HepG2 (cell line): ENCODE measurements around the gene ACSS1. TPM values are rescaled to one million over a fixed set of nuclear protein-coding genes. Genes with fewer than 3 reads are reported as not detected.
A peak's percentile ranks its signal among the peaks of the same experiment; 100 is the strongest.

Experiments used
- ATRX ChIP-seq: sonication (generic); formaldehyde crosslinking; IDR thresholded peaks from 2 replicates; pipeline ENCODE4 v1.4.0; 2020; ENCODE audit warnings: missing genetic modification reagents, borderline replicate concordance
- DNMT1 ChIP-seq: sonication (generic); formaldehyde crosslinking; IDR thresholded peaks from 2 replicates; pipeline ENCODE4 v1.5.1; 2020; ENCODE audit warnings: mild to moderate bottlenecking, missing genetic modification reagents
- FOXO1 ChIP-seq: sonication (generic); formaldehyde crosslinking; IDR thresholded peaks from 2 replicates; pipeline ENCODE4 v1.4.0; 2020; ENCODE audit warnings: missing genetic modification reagents
- MTA1 ChIP-seq: sonication (generic); formaldehyde crosslinking; IDR thresholded peaks from 2 replicates; pipeline ENCODE4 v1.4.0; 2020; ENCODE audit warnings: missing genetic modification reagents, mild to moderate bottlenecking, borderline replicate concordance
- SALL2 ChIP-seq: sonication (generic); formaldehyde crosslinking; IDR thresholded peaks from 2 replicates; pipeline ENCODE4 v1.8.1; 2023; ENCODE audit warnings: mild to moderate bottlenecking, missing genetic modification reagents, inconsistent platforms
- SIX4 ChIP-seq: sonication (generic); formaldehyde crosslinking; IDR thresholded peaks from 2 replicates; pipeline ENCODE4 v1.4.0; 2020; ENCODE audit warnings: missing genetic modification reagents
- TRIM22 ChIP-seq: fragments of 450-650 bp; IDR thresholded peaks from 2 replicates; pipeline ENCODE4 v1.6.1; 2017
- ZBTB20 ChIP-seq: sonication (generic); formaldehyde crosslinking; IDR thresholded peaks from 2 replicates; pipeline ENCODE4 v1.8.1; 2023; ENCODE audit warnings: missing genetic modification reagents, low read depth, mild to moderate bottlenecking, borderline replicate concordance
- ZBTB43 ChIP-seq: sonication (generic); formaldehyde crosslinking; conservative IDR thresholded peaks from 2 replicates; pipeline ENCODE4 v1.4.0; 2020; ENCODE audit warnings: missing genetic modification reagents
- ZC3H4 ChIP-seq: sonication (generic); formaldehyde crosslinking; IDR thresholded peaks from 2 replicates; pipeline ENCODE4 v1.4.0; 2020; ENCODE audit warnings: missing genetic modification reagents, borderline replicate concordance
- ZFP90 ChIP-seq: sonication (generic); formaldehyde crosslinking; IDR thresholded peaks from 2 replicates; pipeline ENCODE4 v1.8.0; 2022; ENCODE audit warnings: missing genetic modification reagents, mild to moderate bottlenecking, inconsistent platforms, borderline replicate concordance
- ZHX1 ChIP-seq: sonication (generic); formaldehyde crosslinking; IDR thresholded peaks from 2 replicates; pipeline ENCODE4 v1.8.1; 2022; ENCODE audit warnings: low read depth, mild to moderate bottlenecking, missing genetic modification reagents
- ZNF503 ChIP-seq: sonication (generic); formaldehyde crosslinking; IDR thresholded peaks from 2 replicates; pipeline ENCODE4 v1.4.0; 2020; ENCODE audit warnings: missing genetic modification reagents
- ZNF580 ChIP-seq: IDR thresholded peaks from 2 replicates; pipeline ENCODE4 v1.6.1; 2016; ENCODE audit warnings: low read depth, borderline replicate concordance
- ZNF747 ChIP-seq: sonication (generic); formaldehyde crosslinking; IDR thresholded peaks from 2 replicates; pipeline ENCODE4 v1.8.1; 2023; ENCODE audit warnings: missing genetic modification reagents, mild to moderate bottlenecking, borderline replicate concordance
- ZSCAN29 ChIP-seq: sonication (generic); formaldehyde crosslinking; conservative IDR thresholded peaks from 2 replicates; pipeline ENCODE4 v1.4.0; 2020; ENCODE audit warnings: mild to moderate bottlenecking, missing genetic modification reagents
- ZXDC ChIP-seq: sonication (generic); formaldehyde crosslinking; IDR thresholded peaks from 2 replicates; pipeline ENCODE4 v1.5.0; 2020; ENCODE audit warnings: mild to moderate bottlenecking, missing genetic modification reagents
- polyA plus RNA-seq, 8 experiments: library from polyadenylated mRNA; depleted of rRNA in 3 of 8; stranded (reverse) in 7 of 8; unstranded in 1 of 8; fragments of >200 nt; fragmentation: Illumina TruSeq in 4 of 8; extraction: Trizol in 4 of 8; gene quantifications; 2 replicates each; pipeline versions ENCODE4 v1.2.1 to v1.2.3, GENCODE V29; 2011 to 2016; ENCODE audit warnings: low read depth in 4 of 8, missing spikeins in 1 of 8, mixed read lengths in 1 of 8; ENCODE audit not compliant: insufficient read depth in 1 of 8
- total RNA-seq, 5 experiments: library from RNA; depleted of rRNA; stranded (reverse); fragments of >200 nt; fragmentation: Illumina TruSeq; extraction: Trizol; gene quantifications; 2 replicates each; pipeline ENCODE4 v1.2.3, GENCODE V29; 2016; ENCODE audit warnings: low read depth in 1 of 5

ACSS1 gene
- total and polyA plus RNA-seq, 2 of the 13 experiments (the other 11 are each of a cell fraction or from before 2014, with no cell fraction given) = 15.2 to 41.6 TPM

GRCh38 chr20:25058051-25058846, at the start of gene ACSS1 (continued):
- 0 out of 2 replicates have a peak, but pooled peaks have one; percentile 53 for TF ChIP-seq ATRX
- no peak for TF ChIP-seq ZBTB20 (CRISPR knock-in tag)
- TF ChIP-seq ZC3H4 (CRISPR knock-in tag) = no peak
- TF ChIP-seq ZNF503 (CRISPR knock-in tag) = no peak
- TF ChIP-seq ZNF747 (CRISPR knock-in tag) = no peak
- 0 out of 2 replicates have a peak, but pooled peaks have one; percentile 74 for TF ChIP-seq ZFP90 (CRISPR knock-in tag)
- TF ChIP-seq DNMT1 (CRISPR knock-in tag) = no peak
- peak; percentile 5; the same call in 1 of the 2 replicates for TF ChIP-seq ZXDC
- TF ChIP-seq FOXO1 (CRISPR knock-in tag) = peak; percentile 19; the same call in 1 of the 2 replicates
- TF ChIP-seq MTA1 (CRISPR knock-in tag) = peak; percentile 57; the same call in 1 of the 2 replicates
- 0 out of 2 replicates have a peak, but pooled peaks have one; percentile 44 for TF ChIP-seq SIX4 (CRISPR knock-in tag)
- TF ChIP-seq SALL2 (CRISPR knock-in tag) = peak; percentile 83
- no peak for TF ChIP-seq ZBTB43 (CRISPR knock-in tag)
- TF ChIP-seq ZSCAN29 = peak; percentile 58; the same call in 1 of the 2 replicates
- no peak for TF ChIP-seq TRIM22
- TF ChIP-seq ZHX1 (CRISPR knock-in tag) = no peak
- TF ChIP-seq ZNF580 (CRISPR knock-in tag) = 0 out of 2 replicates have a peak, but pooled peaks have one; percentile 38
